Measurements from ENCODE around the gene LCE1A. TPM values are rescaled to one million over a fixed set of nuclear protein-coding genes. Genes with fewer than 3 reads are reported as not detected.

LCE1A gene
- polyA plus RNA-seq, 1 donor (not counting 4 experiments of a cell fraction or from before 2014, with no cell fraction given) = not detected

DNA sequence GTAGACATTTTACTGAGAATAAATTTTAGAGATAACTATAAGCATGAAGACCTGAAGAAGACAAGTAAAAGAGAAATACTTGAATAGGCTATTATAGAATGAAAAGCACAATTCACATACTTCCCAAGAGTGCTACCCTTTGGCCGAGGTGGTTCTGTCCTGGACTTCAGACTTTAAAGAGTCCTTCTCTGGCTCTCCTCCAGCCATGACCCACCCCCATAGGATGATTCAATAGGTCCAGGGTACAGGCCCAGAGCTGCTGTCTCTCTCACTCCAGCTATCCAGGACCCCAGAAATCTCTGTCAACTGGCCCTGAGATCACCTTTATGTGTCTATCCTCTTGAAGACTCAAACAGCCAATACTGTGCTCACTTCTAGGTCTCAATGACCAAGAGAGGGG, 49.6 kb downstream of the LCE1A start:
- dilution Hi-C loops (cut with MboI; ENCODE audit: extremely low pct_ligation_motif_present, low sequenced_read_pairs) = no loop called here
- no peaks in the 10 kb centered on the region for H3K9me3 ChIP-seq (ENCODE audit: control insufficient read depth, low read depth, low read length)
- no peaks in the 10 kb centered on the region for H3K27me3 ChIP-seq (ENCODE audit: control insufficient read depth, extremely low read depth, insufficient read depth, low read length)
- H3K9ac ChIP-seq (ENCODE audit: control insufficient read depth, extremely low read depth, insufficient read depth, low read length) = no peak overlapping the region
- no peak overlapping the region for H2AFZ ChIP-seq (ENCODE audit: control insufficient read depth, low read length)
- no peaks in the 10 kb centered on the region for H3K79me2 ChIP-seq (ENCODE audit: control insufficient read depth, insufficient read depth, low read length)
- no peaks in the 10 kb centered on the region for H3K9me1 ChIP-seq (ENCODE audit: control insufficient read depth, extremely low read depth, insufficient read depth, low read length)
- H3K4me1 ChIP-seq (ENCODE audit: control insufficient read depth, extremely low read depth, insufficient read depth, low read length) = peaks cover 22% of the 10 kb centered on the region
- no peaks in the 10 kb centered on the region for H3K36me3 ChIP-seq (ENCODE audit: control insufficient read depth in 2 of 2, extremely low read depth in 1 of 2, insufficient read depth in 2 of 2, low read length in 2 of 2)
- no peak for FAIRE-seq
- no peak overlapping the region for H3K27ac ChIP-seq (ENCODE audit: control insufficient read depth, insufficient read depth, low read length)
- H3K4me2 ChIP-seq (ENCODE audit: control insufficient read depth, extremely low read depth, insufficient read depth, low read depth, low read length) = no peak overlapping the region
- H4K20me1 ChIP-seq (ENCODE audit: control insufficient read depth, extremely low read depth, insufficient read depth, low read length) = no peaks in the 10 kb centered on the region
- DNase-seq (ENCODE audit: low read depth, low spot score) = no peak
- H3K4me3 ChIP-seq (ENCODE audit: control insufficient read depth in 2 of 3, extremely low read depth in 1 of 3, insufficient read depth in 2 of 3, low read depth in 1 of 3, low read length in 3 of 3) = no peak overlapping the region
- TF ChIP-seq EZH2 (IDR thresholded peaks at IDR 0.05; ENCODE audit: low read length) (no peak), CTCF (optimal IDR thresholded peaks at IDR 0.05 in 1 of 3, IDR thresholded peaks at IDR 0.05 in 1 of 3, conservative IDR thresholded peaks at IDR 0.05 in 1 of 3; ENCODE audit: extremely low read depth in 1 of 3, insufficient read depth in 2 of 3, low read length in 3 of 3) (no peak)

Other genes with a start within 250 kb of the LCE1A start
- 1.2 to 9.1 TPM (median 4.4 TPM) in 3 replicates for gene LCE3D, start 247.0 kb upstream of the LCE1A start, polyA plus RNA-seq
- gene LCE3C, start 227.2 kb upstream of the LCE1A start, polyA plus RNA-seq = 0.20 to 0.34 TPM in 2 of 3 replicates, not detected in the other
- not detected in 3 replicates for gene LCE3B, start 213.7 kb upstream of the LCE1A start, polyA plus RNA-seq
- not detected in 3 replicates for gene LCE3A, start 204.4 kb upstream of the LCE1A start, polyA plus RNA-seq
- not detected in 3 replicates for gene LCE2D, start 164.1 kb upstream of the LCE1A start, polyA plus RNA-seq
- gene LCE2C, start 152.2 kb upstream of the LCE1A start, polyA plus RNA-seq = 0.41 to 0.48 TPM in 2 of 3 replicates, not detected in the other
- 0.14 to 0.83 TPM (median 0.49 TPM) in 3 replicates for gene LCE2B, start 141.3 kb upstream of the LCE1A start, polyA plus RNA-seq
- 0.12 to 0.16 TPM in 2 of 3 replicates, not detected in the other for gene LCE2A, start 129.1 kb upstream of the LCE1A start, polyA plus RNA-seq
- gene LCE4A, start 119.3 kb upstream of the LCE1A start, polyA plus RNA-seq = not detected in 3 replicates
- gene KPRP, start 69.4 kb upstream of the LCE1A start, polyA plus RNA-seq = 0.82 to 2.0 TPM (median 0.90 TPM) in 3 replicates
- not detected in 3 replicates for gene LCE1F, start 52.3 kb upstream of the LCE1A start, polyA plus RNA-seq
- 0.59 to 1.0 TPM (median 0.86 TPM) in 3 replicates for gene LCE1E, start 41.2 kb upstream of the LCE1A start, polyA plus RNA-seq
- 0.33 TPM in 1 of 3 replicates, not detected in the others for gene LCE1D, start 30.8 kb upstream of the LCE1A start, polyA plus RNA-seq
- gene LCE1C, start 20.8 kb upstream of the LCE1A start, polyA plus RNA-seq = 1.8 TPM in 3 replicates
- 0.34 to 0.57 TPM (median 0.48 TPM) in 3 replicates for gene LCE1B, start 15.5 kb upstream of the LCE1A start, polyA plus RNA-seq
- 0.32 to 1.2 TPM (median 0.60 TPM) in 3 replicates for gene LCE6A, start 15.4 kb downstream of the LCE1A start, polyA plus RNA-seq
- gene LCE7A, start 32.5 kb downstream of the LCE1A start, polyA plus RNA-seq = not detected in 3 replicates
- 0.08 to 0.53 TPM in 2 of 3 replicates, not detected in the other for gene SMCP, start 50.8 kb downstream of the LCE1A start, polyA plus RNA-seq
- 61.1 to 231 TPM (median 89.2 TPM) in 3 replicates for gene IVL, start 81.1 kb downstream of the LCE1A start, polyA plus RNA-seq
- gene SPRR5, start 119.7 kb downstream of the LCE1A start, polyA plus RNA-seq = 0.12 to 0.35 TPM (median 0.30 TPM) in 3 replicates
- 1.7 to 4.8 TPM (median 1.9 TPM) in 3 replicates for gene SPRR4, start 143.2 kb downstream of the LCE1A start, polyA plus RNA-seq
- 5.5 to 35.0 TPM (median 18.0 TPM) in 3 replicates for gene SPRR1A, start 156.6 kb downstream of the LCE1A start, polyA plus RNA-seq
- gene SPRR3, start 174.3 kb downstream of the LCE1A start, polyA plus RNA-seq = 2.9 to 8.3 TPM (median 5.4 TPM) in 3 replicates
- gene SPRR1B, start 203.7 kb downstream of the LCE1A start, polyA plus RNA-seq = 253 to 503 TPM (median 436 TPM) in 3 replicates
- gene SPRR2D, start 213.6 kb downstream of the LCE1A start, polyA plus RNA-seq = 6.6 to 29.4 TPM (median 13.4 TPM) in 3 replicates
- 4.7 to 21.5 TPM (median 5.5 TPM) in 3 replicates for gene SPRR2A, start 230.0 kb downstream of the LCE1A start, polyA plus RNA-seq
- 0.45 to 0.48 TPM in 2 of 3 replicates, not detected in the other for gene SPRR2B, start 244.1 kb downstream of the LCE1A start, polyA plus RNA-seq